IMR-90 (cell line): Measurements from ENCODE around the gene AJUBA. TPM values are rescaled to one million over a fixed set of nuclear protein-coding genes. Genes with fewer than 3 reads are reported as not detected.
A peak's percentile ranks its signal among the peaks of the same experiment; 100 is the strongest.

ENCODE experiments used
- ATAC-seq: fragments of 200-7000 bp; cut with Tn5 transposase; 2 replicates; pipeline ENCODE4 v1.9.1; 2020; ENCODE audit warnings: low read depth, mild to moderate bottlenecking, moderate library complexity
- BruUV-seq: library from RNA; stranded (reverse); fragments of 400-500 nt; replicated peaks from 2 replicates; lab custom pipeline; 2021; lab: Mats Ljungman, UMichigan
- CTCF ChIA-PET: fragments of 300-600 bp; formaldehyde crosslinking; extraction: SDS; loops from one replicate; lab custom pipeline; 2021; ENCODE audit warnings: antibody characterized with exemption; lab: Yijun Ruan, JAX
- POLR2A ChIA-PET: fragments of 300-600 bp; sonication (Branson Sonifier 250); formaldehyde crosslinking; loops from one replicate; lab custom pipeline; 2022; ENCODE audit warnings: antibody characterized with exemption; ENCODE audit not compliant: unreplicated experiment; lab: Charles Lee
- DNase-seq: peaks from one replicate; pipeline ENCODE4 v3.0.0; 2013
- H2AFZ ChIP-seq: replicated peaks from 2 replicates; pipeline ENCODE3; 2013; ENCODE audit warnings: low read length, mild to moderate bottlenecking; ENCODE audit not compliant: poor library complexity
- H2AK5ac ChIP-seq: 2 replicates; pipeline ENCODE4 v1.6.1; 2013; ENCODE audit warnings: low read depth, low read length, inconsistent platforms
- H2AK9ac ChIP-seq: replicated peaks from 2 replicates; pipeline ENCODE3; 2013; ENCODE audit warnings: mild to moderate bottlenecking, low read depth, low read length, moderate library complexity; ENCODE audit not compliant: poor library complexity
- H2BK120ac ChIP-seq: 2 replicates; pipeline ENCODE4 v1.6.1; 2013; ENCODE audit warnings: low read depth, low read length, inconsistent platforms
- H2BK15ac ChIP-seq: 3 replicates; pipeline ENCODE4 v1.6.1; 2013; ENCODE audit warnings: low read depth, low read length, inconsistent platforms
- H2BK20ac ChIP-seq: 2 replicates; pipeline ENCODE4 v1.6.1; 2013; ENCODE audit warnings: low read depth, mild to moderate bottlenecking, inconsistent platforms, low read length, moderate library complexity
- H2BK5ac ChIP-seq: 2 replicates; pipeline ENCODE4 v1.6.1; 2013; ENCODE audit warnings: mild to moderate bottlenecking, low read depth, low read length, inconsistent platforms; ENCODE audit not compliant: poor library complexity, severe bottlenecking
- H3K14ac ChIP-seq: replicated peaks from 2 replicates; pipeline ENCODE4 v1.6.1; 2013; ENCODE audit warnings: low read depth, low read length, inconsistent platforms
- H3K18ac ChIP-seq: 2 replicates; pipeline ENCODE4 v1.6.1; 2013; ENCODE audit warnings: low read depth, low read length, control low read depth
- H3K23ac ChIP-seq: 2 replicates; pipeline ENCODE4 v1.6.1; 2013; ENCODE audit warnings: low read depth, low read length, inconsistent platforms
- H3K27ac ChIP-seq: 2 replicates; pipeline ENCODE4 v1.5.1; 2013; ENCODE audit warnings: mild to moderate bottlenecking, control low read depth, low read length; ENCODE audit not compliant: insufficient read depth
- H3K27me3 ChIP-seq: 2 replicates; pipeline ENCODE4 v1.6.1; 2013; ENCODE audit warnings: low read length; ENCODE audit not compliant: control insufficient read depth, insufficient read depth
- H3K36me3 ChIP-seq: 2 replicates; pipeline ENCODE4 v1.6.1; 2013; ENCODE audit warnings: low read length, mixed read lengths; ENCODE audit not compliant: control insufficient read depth, insufficient read depth
- H3K4ac ChIP-seq: 2 replicates; pipeline ENCODE4 v1.6.1; 2013; ENCODE audit warnings: low read depth, low read length, inconsistent platforms
- H3K4me1 ChIP-seq: 2 replicates; pipeline ENCODE4 v1.6.1; 2013; ENCODE audit warnings: low read length, mixed read lengths; ENCODE audit not compliant: control insufficient read depth, insufficient read depth
- H3K4me2 ChIP-seq: 2 replicates; pipeline ENCODE4 v1.6.1; 2013; ENCODE audit warnings: low read depth, mild to moderate bottlenecking, control low read depth, low read length, moderate library complexity
- H3K4me3 ChIP-seq: 2 replicates; pipeline ENCODE4 v1.5.1; 2013; ENCODE audit warnings: low read depth, mild to moderate bottlenecking, control low read depth, low read length, moderate library complexity; ENCODE audit not compliant: insufficient read depth
- H3K56ac ChIP-seq: 2 replicates; pipeline ENCODE4 v1.6.1; 2013; ENCODE audit warnings: low read length, inconsistent platforms; ENCODE audit not compliant: insufficient read depth; ENCODE audit errors: extremely low read depth
- H3K79me1 ChIP-seq, 2 experiments: 2 replicates each; pipeline ENCODE4 v1.6.1; 2013; ENCODE audit warnings: low read length in 2 of 2, inconsistent platforms in 1 of 2, low read depth in 1 of 2
- H3K9ac ChIP-seq: 2 replicates; pipeline ENCODE4 v1.6.1; 2013; ENCODE audit warnings: low read depth, low read length, control low read depth
- H3K9me1 ChIP-seq: 2 replicates; pipeline ENCODE4 v1.6.1; 2013; ENCODE audit warnings: low read length, inconsistent platforms; ENCODE audit not compliant: insufficient read depth
- H3K9me3 ChIP-seq: 2 replicates; pipeline ENCODE4 v1.6.1; 2013; ENCODE audit warnings: low read length; ENCODE audit not compliant: control insufficient read depth, insufficient read depth
- H4K20me1 ChIP-seq: 2 replicates; pipeline ENCODE4 v1.6.1; 2013; ENCODE audit warnings: low read length, inconsistent platforms; ENCODE audit not compliant: insufficient read depth
- H4K5ac ChIP-seq: 2 replicates; pipeline ENCODE4 v1.6.1; 2013; ENCODE audit warnings: mild to moderate bottlenecking, low read depth, low read length, control low read depth
- H4K8ac ChIP-seq, 2 experiments: 2 replicates each; pipeline ENCODE4 v1.6.1; 2013; ENCODE audit warnings: low read depth in 2 of 2, low read length in 2 of 2, control low read depth in 1 of 2, inconsistent platforms in 1 of 2
- H4K91ac ChIP-seq: 2 replicates; pipeline ENCODE4 v1.6.1; 2013; ENCODE audit warnings: low read depth, low read length, inconsistent platforms; ENCODE audit not compliant: insufficient read depth
- CEBPB ChIP-seq: IDR thresholded peaks from 2 replicates; pipeline ENCODE4 v1.6.1; 2012; ENCODE audit warnings: low read depth, low read length, improper control_type of control experiment
- CHD1 ChIP-seq: IDR thresholded peaks from 2 replicates; pipeline ENCODE4 v1.6.1; 2012; ENCODE audit warnings: low read depth, low read length, improper control_type of control experiment
- CTCF ChIP-seq: conservative IDR thresholded peaks from 2 replicates; pipeline ENCODE4 v1.5.1; 2012; ENCODE audit warnings: mild to moderate bottlenecking, low read depth, low read length, improper control_type of control experiment
- ELK1 ChIP-seq: fragments of 150-350 bp; IDR thresholded peaks from 2 replicates; pipeline ENCODE4 v1.6.1; 2016; ENCODE audit warnings: low read depth, mild to moderate bottlenecking, low read length, moderate library complexity, borderline replicate concordance
- FOS ChIP-seq: fragments of 150-350 bp; IDR thresholded peaks from 2 replicates; pipeline ENCODE4 v1.6.1; 2016; ENCODE audit warnings: low read depth, low read length
- MAFK ChIP-seq: IDR thresholded peaks from 2 replicates; pipeline ENCODE4 v1.6.1; 2012; ENCODE audit warnings: low read depth, low read length, improper control_type of control experiment
- MAZ ChIP-seq: IDR thresholded peaks from 2 replicates; pipeline ENCODE4 v1.6.1; 2012; ENCODE audit warnings: low read depth, mild to moderate bottlenecking, low read length, improper control_type of control experiment, moderate library complexity, borderline replicate concordance
- MXI1 ChIP-seq: IDR thresholded peaks from 2 replicates; pipeline ENCODE4 v1.6.1; 2012; ENCODE audit warnings: low read depth, mild to moderate bottlenecking, low read length, moderate library complexity, borderline replicate concordance
- NFE2L2 ChIP-seq: fragments of 150-350 bp; IDR thresholded peaks from 2 replicates; pipeline ENCODE4 v1.6.1; 2016; ENCODE audit warnings: low read depth, mild to moderate bottlenecking, low read length
- RAD21 ChIP-seq: IDR thresholded peaks from 2 replicates; pipeline ENCODE4 v1.6.1; 2012; ENCODE audit warnings: low read length, improper control_type of control experiment
- RFX5 ChIP-seq: IDR thresholded peaks from 2 replicates; pipeline ENCODE4 v1.8.0; 2012; ENCODE audit warnings: low read depth, mild to moderate bottlenecking, low read length, moderate library complexity
- SMC3 ChIP-seq: fragments of 150-350 bp; IDR thresholded peaks from 2 replicates; pipeline ENCODE4 v1.6.1; 2016; ENCODE audit warnings: low read depth, mild to moderate bottlenecking, antibody characterized with exemption, low read length, moderate library complexity
- USF2 ChIP-seq: fragments of 150-350 bp; IDR thresholded peaks from 2 replicates; pipeline ENCODE4 v1.6.1; 2017; ENCODE audit warnings: mild to moderate bottlenecking, antibody characterized with exemption, low read length, low read depth
- WGBS, 2 experiments: methylation state at CpG; one replicate each; pipeline versions ENCODE4 v1.1.5 to v1.1.7; 2013; ENCODE audit warnings: missing lambda C conversion rate in 2 of 2; ENCODE audit not compliant: insufficient read length in 1 of 2; ENCODE audit errors: extremely low coverage in 2 of 2; 5-methylcytosine and 5-hydroxymethylcytosine counted together
- dilution Hi-C: fragments of 300-500 bp; cut with HindIII; formaldehyde crosslinking; loops from one replicate; pipeline ENCODE4 v1.14.3; 2018; ENCODE audit warnings: low sequenced_read_pairs; ENCODE audit not compliant: unreplicated experiment
- in situ Hi-C: fragments of 300-500 bp; cut with MboI; formaldehyde crosslinking; loops from 3 replicates; pipeline ENCODE4 v1.14.3; 2019; ENCODE audit warnings: low sequenced_read_pairs, inconsistent platforms, mixed read lengths
- intact Hi-C: fragments of 100-400 bp; cut with micrococcal nuclease; formaldehyde crosslinking; loops from 2 replicates; pipeline ENCODE4 v1.10.0; 2022
- polyA plus RNA-seq, 3 experiments: library from polyadenylated mRNA; depleted of rRNA; stranded (reverse); fragments of >200 nt; gene quantifications; 2 replicates each; pipeline ENCODE4 v1.2.3, GENCODE V29; 2012; ENCODE audit warnings: low replicate concordance in 1 of 3
- total RNA-seq: library from RNA; depleted of rRNA; stranded (reverse); fragments of >200 nt; gene quantifications from 2 replicates; pipeline ENCODE4 v1.2.3, GENCODE V29; 2012

The AJUBA gene
- total and polyA plus RNA-seq, 2 of the 4 experiments (the other 2 are of a cell fraction), result 46.4 to 67.6 TPM

GRCh38 chr14:23009939-23010726, 27.8 kb upstream of the AJUBA start, which contains the start of gene C14orf93:
Gene C14orf93, minus strand, starts transcription at chr14:23010143. Its CDS starts 11,120 bp downstream, at chr14:22999023.
- POLR2A ChIA-PET, result no interaction called here
- peak within 1 kb of the TSS; percentile 27; the same call in 1 of the 2 replicates for H3K27ac ChIP-seq
- no peak for TF ChIP-seq CTCF
- no peak for TF ChIP-seq RAD21
- TF ChIP-seq ELK1, result no peak
- no peak for TF ChIP-seq CHD1
- TF ChIP-seq CEBPB, result no peak
- TF ChIP-seq SMC3, result no peak
- no peak for TF ChIP-seq MXI1
- TF ChIP-seq RFX5, result no peak
- TF ChIP-seq NFE2L2, result no peak
- peak; percentile 76; the same call in 1 of the 2 replicates for TF ChIP-seq MAZ
- no peak for TF ChIP-seq FOS
- peak; percentile 13 for TF ChIP-seq USF2
- TF ChIP-seq MAFK, result no peak

More at GRCh38 chr14:23009939-23010726, 27.8 kb upstream of the AJUBA start, which contains the start of gene C14orf93:
- no peaks in the 10 kb centered on the region for H4K20me1 ChIP-seq
- H3K56ac ChIP-seq, result peak within 1 kb of the TSS; percentile 37; the same call in 1 of the 2 replicates
- ATAC-seq (peak; percentile 65), DNase-seq (peak; percentile 48)
- CTCF ChIA-PET, result interaction anchor here (0.9 to 2.3 kb wide), 2 partner anchors 15 to 23 kb away, joined by 3 to 9 read pairs; no protein-coding TSS in a partner anchor
- H3K4me1 ChIP-seq, result peaks cover 2% of the 10 kb centered on the region; the same call in 1 of the 2 replicates
- peak within 1 kb of the TSS; percentile 48 to 89 for H4K8ac ChIP-seq
- H3K4ac ChIP-seq, result peak within 1 kb of the TSS; percentile 78
- peak within 1 kb of the TSS; percentile 64 for H3K9ac ChIP-seq
- H3K4me2 ChIP-seq, result peak within 1 kb of the TSS; percentile 97
- peak within 1 kb of the TSS; percentile 80 for H3K18ac ChIP-seq
- peak within 1 kb of the TSS; percentile 39; the same call in 1 of the 2 replicates for H4K91ac ChIP-seq
- no peaks in the 10 kb centered on the region for H3K27me3 ChIP-seq
- BruUV-seq, result no TSS peak
- no peak within 1 kb of the TSS for H2BK20ac ChIP-seq
- H3K23ac ChIP-seq, result peak within 1 kb of the TSS; percentile 46; the same call in 1 of the 2 replicates
- in situ Hi-C loops (no loop called here), dilution Hi-C loops (no loop called here), intact Hi-C loops (no loop called here)
- H3K9me3 ChIP-seq, result no peaks in the 10 kb centered on the region
- H2BK15ac ChIP-seq, result 0 out of 3 replicates have a peak within 1 kb of the TSS, but pooled peaks have one; percentile 0
- no peak within 1 kb of the TSS; the same call in 1 of the 2 replicates for H2AK5ac ChIP-seq
- H3K36me3 ChIP-seq, result no peaks in the 10 kb centered on the region
- WGBS, 2 experiments, result 30% methylated on average over 8 of the region's 40 CpGs; no CpG with 5 or more reads in 1 of the 2 experiments
- H2AFZ ChIP-seq, result peak within 1 kb of the TSS; percentile 92
- H2BK5ac ChIP-seq, result peak within 1 kb of the TSS; percentile 28
- peaks cover 3% of the 10 kb centered on the region; the same call in 1 of the 2 replicates for H3K9me1 ChIP-seq
- peak within 1 kb of the TSS; percentile 21 for H2AK9ac ChIP-seq
- peaks cover 0 to 11% of the 10 kb centered on the region in 2 experiments; a peak in 3 of 4 replicates for H3K79me1 ChIP-seq
- peak within 1 kb of the TSS; percentile 100 for H4K5ac ChIP-seq
- H3K14ac ChIP-seq, result peak within 1 kb of the TSS; percentile 87
- peak within 1 kb of the TSS; percentile 44; the same call in 1 of the 2 replicates for H2BK120ac ChIP-seq
- H3K4me3 ChIP-seq, result peak within 1 kb of the TSS; percentile 58
